Fibroblast of skin of right quadriceps (primary cell): ENCODE results near the gene EIF3A.

Source experiments
- DNase-seq: peaks from one replicate; pipeline ENCODE4 v3.0.0-alpha.2; 2013

Gene EIF3A

GRCh38 chr10:119005362-119006043, 75.1 kb downstream of the EIF3A start:
- DNase-seq = no peak

- no peak for DNase-seq
These were observed 76.9 kb downstream of the EIF3A start for GRCh38 chr10:119003572-119004289.

- DNase-seq = no peak
These were observed 78.7 kb downstream of the EIF3A start for GRCh38 chr10:119001717-119002500.

- DNase-seq = no peak
These were observed 82.4 kb downstream of the EIF3A start for GRCh38 chr10:118998183-118998582.

GRCh38 chr10:118997379-118997778, 83.2 kb downstream of the EIF3A start:
- DNase-seq = no peak

GRCh38 chr10:118995739-118996138, 84.9 kb downstream of the EIF3A start:
- no peak for DNase-seq

GRCh38 chr10:118994321-118994720, 86.3 kb downstream of the EIF3A start:
- no peak for DNase-seq

- no peak for DNase-seq
These were observed 87.4 kb downstream of the EIF3A start for GRCh38 chr10:118993214-118993613.

GRCh38 chr10:118992496-118992895, 88.1 kb downstream of the EIF3A start:
- DNase-seq = no peak

GRCh38 chr10:118990326-118990725, 90.3 kb downstream of the EIF3A start:
- no peak for DNase-seq

- no peak for DNase-seq
These were observed 93.5 kb downstream of the EIF3A start for GRCh38 chr10:118986815-118987790.

GRCh38 chr10:118985576-118985975, 95.0 kb downstream of the EIF3A start:
- DNase-seq = no peak
